ENCODE results near the gene XXYLT1. TPM values are rescaled to one million over a fixed set of nuclear protein-coding genes. Genes with fewer than 3 reads are reported as not detected.
A peak's percentile ranks its signal among the peaks of the same experiment; 100 is the strongest.

The XXYLT1 gene
- total and polyA plus RNA-seq, 9 of the 15 experiments (the other 6 are each of a cell fraction or from before 2014, with no cell fraction given), result 1.9 to 18.9 (median 15.0) TPM

GRCh38 chr3:195169011-195169649, 101.8 kb downstream of the XXYLT1 start (continued):
- TF ChIP-seq CBX8 (IDR thresholded peaks at IDR 0.05; ENCODE audit: borderline replicate concordance, extremely low read depth, low read depth, low read length, poor library complexity, severe bottlenecking), result no peak

GRCh38 chr3:195168009-195168762, 102.8 kb downstream of the XXYLT1 start:
- in situ Hi-C loops (cut with MboI), result no loop called here
- ATAC-seq, result no peak
- Histone ChIP-seq H3K27me3 (ENCODE audit: control insufficient read depth in 2 of 2, insufficient read depth in 2 of 2, low read length in 2 of 2) (no peaks in the 10 kb centered on the region; a peak in 1 of 5 replicates), H3K79me2 (ENCODE audit: control insufficient read depth, insufficient read depth, low read length) (peaks cover 24% of the 10 kb centered on the region; the same call in 2 of the 3 replicates), H3K36me3 (ENCODE audit: control insufficient read depth, insufficient read depth, low read length) (no peaks in the 10 kb centered on the region; the same call in 2 of the 3 replicates), H3K4me1 (replicated peaks in 1 of 2; ENCODE audit: control insufficient read depth in 2 of 2, insufficient read depth in 2 of 2, low read length in 2 of 2) (peaks cover 31 to 42% of the 10 kb centered on the region in 2 experiments), H3K9ac (ENCODE audit: insufficient read depth in 1 of 2, low read depth in 2 of 2, low read length in 2 of 2) (peak overlapping the region in 1 of 2 experiments; percentile 33; a peak in 1 of 4 replicates), H4K20me1 (replicated peaks; ENCODE audit: control insufficient read depth, insufficient read depth, low read length) (no peaks in the 10 kb centered on the region), H3K9me1 (ENCODE audit: control insufficient read depth, insufficient read depth, low read length) (no peaks in the 10 kb centered on the region), H3K4me2 (ENCODE audit: insufficient read depth, low read length) (no peak overlapping the region), H3K9me3 (replicated peaks; ENCODE audit: control insufficient read depth, insufficient read depth, low read depth, low read length) (no peaks in the 10 kb centered on the region), H3K27ac (ENCODE audit: extremely low read depth, low read depth, low read length) (no peak overlapping the region), H3K4me3 (no peak overlapping the region), H2AFZ (ENCODE audit: low read depth, low read length) (no peak overlapping the region)
- FAIRE-seq, result no peak
- TF ChIP-seq ZKSCAN1 (IDR thresholded peaks at IDR 0.05; ENCODE audit: low read depth, low read length) (peak; percentile 81), DPF2 (IDR thresholded peaks at IDR 0.05) (no peak)
- CTCF ChIA-PET (ENCODE audit: low intra/inter-chr PET ratio), result no interaction called here
- POLR2A ChIA-PET, result interaction anchor here (0.6 to 1.6 kb wide), 3 partner anchors 14 to 59 kb away, joined by 3 to 8 read pairs (median 3); no protein-coding TSS in a partner anchor
- no peak for DNase-seq (ENCODE audit: extremely low read depth in 1 of 4, low spot score in 3 of 4)
- BruUV-seq (replicated peaks), result no TSS peak
- 80% methylated on average over 6 of the region's 6 CpGs for WGBS (ENCODE audit: insufficient coverage, low coverage, missing lambda C conversion rate)
- intact Hi-C loops (cut with micrococcal nuclease), result no loop called here

Data from K562 (cell line).